Parathyroid adenoma (tissue), 2 donors: ENCODE data around the gene SLC8A1.

Experiments
- H2AFZ ChIP-seq: fragments of 300-600 bp; sonication (generic); one replicate; pipeline ENCODE4 v1.7.0; 2017; ENCODE audit warnings: antibody characterized with exemption, mild to moderate bottlenecking
- H3K27ac ChIP-seq: fragments of 300-600 bp; sonication (generic); one replicate; pipeline ENCODE4 v1.7.0; 2017
- H3K27me3 ChIP-seq: fragments of 300-600 bp; sonication (generic); one replicate; pipeline ENCODE4 v1.7.0; 2017; ENCODE audit warnings: low read length; ENCODE audit not compliant: control insufficient read depth, insufficient read depth
- H3K36me3 ChIP-seq: fragments of 300-600 bp; sonication (generic); one replicate; pipeline ENCODE4 v1.7.0; 2017; ENCODE audit warnings: low read length; ENCODE audit not compliant: control insufficient read depth, insufficient read depth
- H3K4me1 ChIP-seq: fragments of 300-600 bp; sonication (generic); one replicate; pipeline ENCODE4 v1.7.0; 2017; ENCODE audit warnings: control low read depth
- H3K4me2 ChIP-seq: fragments of 300-600 bp; sonication (generic); one replicate; pipeline ENCODE4 v1.7.0; 2017; ENCODE audit warnings: low read length
- H3K4me3 ChIP-seq: fragments of 300-600 bp; sonication (generic); one replicate; pipeline ENCODE4 v1.7.0; 2017; ENCODE audit warnings: low read depth, low read length
- H3K79me2 ChIP-seq: fragments of 300-600 bp; sonication (generic); one replicate; pipeline ENCODE4 v1.7.0; 2017; ENCODE audit warnings: control low read depth
- H3K9ac ChIP-seq: fragments of 300-600 bp; sonication (generic); one replicate; pipeline ENCODE4 v1.7.0; 2017; ENCODE audit warnings: mild to moderate bottlenecking
- H3K9me3 ChIP-seq: fragments of 300-600 bp; sonication (generic); one replicate; pipeline ENCODE4 v1.7.0; 2017; ENCODE audit warnings: low read length; ENCODE audit not compliant: control insufficient read depth
- CTCF ChIP-seq: fragments of 300-600 bp; sonication (generic); IDR thresholded peaks from one replicate; pipeline ENCODE4 v1.7.0; 2017; ENCODE audit warnings: antibody characterized with exemption, mild to moderate bottlenecking
- donor health status: primary hyperparathyroidism.

SLC8A1 gene

GRCh38 chr2:40049781-40050180 is 402.1 kb downstream of the SLC8A1 start:
- no peak for TF ChIP-seq CTCF
- H3K27me3 ChIP-seq: no peaks in the 10 kb centered on the region
- no peaks in the 10 kb centered on the region for H3K4me1 ChIP-seq
- no peak overlapping the region for H3K4me2 ChIP-seq
- no peaks in the 10 kb centered on the region for H3K79me2 ChIP-seq
- no peaks in the 10 kb centered on the region for H3K36me3 ChIP-seq
- H3K27ac ChIP-seq: no peak overlapping the region
- H3K4me3 ChIP-seq: no peak overlapping the region
- no peaks in the 10 kb centered on the region for H3K9me3 ChIP-seq
- H3K9ac ChIP-seq: no peak overlapping the region
- no peak overlapping the region for H2AFZ ChIP-seq

GRCh38 chr2:40048506-40048905 is 403.4 kb downstream of the SLC8A1 start:
- Histone ChIP-seq H3K27ac (no peak overlapping the region), H3K4me1 (no peaks in the 10 kb centered on the region), H3K4me3 (no peak overlapping the region), H3K4me2 (no peak overlapping the region), H3K27me3 (no peaks in the 10 kb centered on the region), H3K79me2 (no peaks in the 10 kb centered on the region), H2AFZ (no peak overlapping the region), H3K36me3 (no peaks in the 10 kb centered on the region), H3K9ac (no peak overlapping the region), H3K9me3 (no peaks in the 10 kb centered on the region)
- no peak for TF ChIP-seq CTCF

GRCh38 chr2:40047406-40047805 is 404.5 kb downstream of the SLC8A1 start:
- Histone ChIP-seq H3K4me3 (no peak overlapping the region), H3K4me2 (no peak overlapping the region), H3K79me2 (no peaks in the 10 kb centered on the region), H3K9ac (no peak overlapping the region), H2AFZ (no peak overlapping the region), H3K36me3 (no peaks in the 10 kb centered on the region), H3K4me1 (no peaks in the 10 kb centered on the region), H3K27ac (no peak overlapping the region), H3K9me3 (no peaks in the 10 kb centered on the region), H3K27me3 (no peaks in the 10 kb centered on the region)
- no peak for TF ChIP-seq CTCF
